ENCODE measurements around the gene SCML1. TPM values are rescaled to one million over a fixed set of nuclear protein-coding genes. Genes with fewer than 3 reads are reported as not detected.

The SCML1 gene
- total and polyA plus RNA-seq, 2 donors (not counting 3 experiments of a cell fraction or from before 2014, with no cell fraction given) = 8.8 to 12.4 TPM

- Histone ChIP-seq H3K27ac (ENCODE audit: insufficient read depth, low read depth, low read length) (peak overlapping the region; percentile 77), H3K4me1 (ENCODE audit: control insufficient read depth, extremely low read depth, insufficient read depth, low read length) (no peaks in the 10 kb centered on the region), H2AFZ (ENCODE audit: low read depth, low read length) (peak overlapping the region; percentile 27), H3K27me3 (ENCODE audit: control insufficient read depth in 2 of 2, insufficient read depth in 2 of 2, low read length in 2 of 2) (no peaks in the 10 kb centered on the region), H3K36me3 (ENCODE audit: control insufficient read depth in 2 of 2, extremely low read depth in 1 of 2, insufficient read depth in 2 of 2, low read length in 2 of 2) (no peaks in the 10 kb centered on the region), H3K9ac (replicated peaks; ENCODE audit: extremely low read depth, insufficient read depth, low read length) (peak overlapping the region; percentile 87), H3K4me2 (ENCODE audit: insufficient read depth, low read length) (peak overlapping the region; percentile 89), H3K9me1 (replicated peaks; ENCODE audit: control insufficient read depth, extremely low read depth, insufficient read depth, low read length) (no peaks in the 10 kb centered on the region), H3K4me3 (replicated peaks in 1 of 3; ENCODE audit: insufficient read depth in 1 of 3, low read depth in 1 of 3, low read length in 3 of 3) (peak overlapping the region; percentile 61 to 88 (median 63)), H4K20me1 (replicated peaks; ENCODE audit: control insufficient read depth, extremely low read depth, insufficient read depth, low read length) (no peaks in the 10 kb centered on the region), H3K79me2 (ENCODE audit: control insufficient read depth, insufficient read depth, low read length) (peaks cover 18% of the 10 kb centered on the region), H3K9me3 (replicated peaks; ENCODE audit: control insufficient read depth, insufficient read depth, low read length) (no peaks in the 10 kb centered on the region)
- ChIA-PET CTCF (interaction anchor here (0.8 to 1.3 kb wide), 3 partner anchors 13 to 1596 kb away, joined by 3 read pairs; no protein-coding TSS in a partner anchor), POLR2A (no interaction called here)
- intact Hi-C loops (cut with micrococcal nuclease) = loop anchor here (2.0 to 10.0 kb wide), 4 partner anchors 143 to 1883 kb away; partner anchors contain the start of genes AP1S2, PDHA1 and PHKA2
- TF ChIP-seq GATA2 (IDR thresholded peaks at IDR 0.05; ENCODE audit: insufficient read depth, insufficient read length, low read depth, low read length) (no peak), FOS (IDR thresholded peaks at IDR 0.05; ENCODE audit: borderline replicate concordance, insufficient read depth, low read length) (no peak)
- TF ChIP-seq, protein P1, sequence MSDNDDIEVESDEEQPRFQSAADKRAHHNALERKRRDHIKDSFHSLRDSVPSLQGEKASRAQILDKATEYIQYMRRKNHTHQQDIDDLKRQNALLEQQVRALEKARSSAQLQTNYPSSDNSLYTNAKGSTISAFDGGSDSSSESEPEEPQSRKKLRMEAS (IDR thresholded peaks at IDR 0.05; ENCODE audit: insufficient read depth, insufficient read length) = no peak
- TSS peak; percentile 80 for BruUV-seq (replicated peaks)
- dilution Hi-C loops (cut with MboI; ENCODE audit: extremely low pct_ligation_motif_present, low sequenced_read_pairs) = no loop called here
- no peak for FAIRE-seq
- DNase-seq (ENCODE audit: low read depth, low spot score) = peak; percentile 18
These were observed 355 bp downstream of the SCML1 start for GRCh38 chrX:17737710-17737985.

DNA sequence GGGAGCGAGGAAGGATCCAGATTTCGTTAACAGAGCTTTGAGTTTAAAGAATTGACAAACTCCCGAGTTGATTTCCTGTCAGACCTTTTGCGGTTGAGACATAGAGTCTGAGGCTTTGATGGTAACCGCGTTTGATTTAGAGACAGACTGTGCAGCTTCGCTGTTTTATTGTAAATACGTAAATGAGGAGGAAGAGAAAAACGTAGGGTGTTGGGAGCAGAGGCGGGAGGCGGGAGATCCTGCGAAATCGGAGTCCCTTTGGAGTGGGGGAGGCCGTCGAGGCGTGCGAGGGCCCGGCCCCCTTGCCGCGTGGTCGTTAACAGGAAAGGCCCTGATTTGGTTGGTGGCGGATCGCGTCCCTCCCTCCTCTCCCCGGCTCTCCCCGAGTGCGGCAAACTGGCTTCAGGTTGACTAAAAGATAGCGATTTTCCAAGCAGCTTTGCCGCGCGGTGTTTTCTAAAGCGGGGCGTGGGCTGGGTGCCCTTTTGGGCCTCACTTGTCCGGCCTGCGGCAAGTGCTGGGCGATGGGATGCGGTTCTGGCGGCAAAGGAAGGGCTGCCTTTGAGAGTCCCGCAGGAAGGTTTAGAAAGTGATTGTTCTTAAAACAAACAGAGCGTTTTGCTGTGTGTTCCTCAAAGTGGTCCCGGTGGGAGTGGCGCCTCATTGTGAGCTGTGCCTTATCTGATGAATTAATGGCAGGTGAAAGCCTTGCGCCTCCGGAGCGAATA, 857 bp downstream of the SCML1 start:
- peak; percentile 63 for FAIRE-seq
- no TSS peak for BruUV-seq (replicated peaks)

More for the DNA sequence above, 857 bp downstream of the SCML1 start:
- Histone ChIP-seq H3K27ac (ENCODE audit: insufficient read depth, low read depth, low read length) (peak overlapping the region; percentile 77), H4K20me1 (replicated peaks; ENCODE audit: control insufficient read depth, extremely low read depth, insufficient read depth, low read length) (no peaks in the 10 kb centered on the region), H3K9me3 (replicated peaks; ENCODE audit: control insufficient read depth, insufficient read depth, low read length) (no peaks in the 10 kb centered on the region), H3K9me1 (replicated peaks; ENCODE audit: control insufficient read depth, extremely low read depth, insufficient read depth, low read length) (no peaks in the 10 kb centered on the region), H3K27me3 (ENCODE audit: control insufficient read depth in 2 of 2, insufficient read depth in 2 of 2, low read length in 2 of 2) (no peaks in the 10 kb centered on the region), H3K4me3 (replicated peaks in 1 of 3; ENCODE audit: insufficient read depth in 1 of 3, low read depth in 1 of 3, low read length in 3 of 3) (peak overlapping the region; percentile 61 to 88 (median 63)), H3K4me1 (ENCODE audit: control insufficient read depth, extremely low read depth, insufficient read depth, low read length) (no peaks in the 10 kb centered on the region), H3K9ac (replicated peaks; ENCODE audit: extremely low read depth, insufficient read depth, low read length) (peak overlapping the region; percentile 87), H3K36me3 (ENCODE audit: control insufficient read depth in 2 of 2, extremely low read depth in 1 of 2, insufficient read depth in 2 of 2, low read length in 2 of 2) (no peaks in the 10 kb centered on the region), H3K4me2 (ENCODE audit: insufficient read depth, low read length) (peak overlapping the region; percentile 89), H3K79me2 (ENCODE audit: control insufficient read depth, insufficient read depth, low read length) (peaks cover 18% of the 10 kb centered on the region), H2AFZ (ENCODE audit: low read depth, low read length) (peak overlapping the region; percentile 27)
- ChIA-PET POLR2A (no interaction called here), CTCF (interaction anchor here (1.2 to 1.3 kb wide), 2 partner anchors 496 to 1596 kb away, joined by 3 read pairs; no protein-coding TSS in a partner anchor)
- intact Hi-C loops (cut with micrococcal nuclease) = loop anchor here (2.0 to 10.0 kb wide), 4 partner anchors 143 to 1883 kb away; partner anchors contain the start of genes AP1S2, PDHA1 and PHKA2
- dilution Hi-C loops (cut with MboI; ENCODE audit: extremely low pct_ligation_motif_present, low sequenced_read_pairs) = no loop called here
- peak; percentile 30 for DNase-seq (ENCODE audit: low read depth, low spot score)
- no peak for TF ChIP-seq MYC (IDR thresholded peaks at IDR 0.05; ENCODE audit: low read depth, low read length)
- TF ChIP-seq JUN (IDR thresholded peaks at IDR 0.05; ENCODE audit: borderline replicate concordance, insufficient read depth, insufficient read length, low read depth) = no peak
- TF ChIP-seq, protein P2, sequence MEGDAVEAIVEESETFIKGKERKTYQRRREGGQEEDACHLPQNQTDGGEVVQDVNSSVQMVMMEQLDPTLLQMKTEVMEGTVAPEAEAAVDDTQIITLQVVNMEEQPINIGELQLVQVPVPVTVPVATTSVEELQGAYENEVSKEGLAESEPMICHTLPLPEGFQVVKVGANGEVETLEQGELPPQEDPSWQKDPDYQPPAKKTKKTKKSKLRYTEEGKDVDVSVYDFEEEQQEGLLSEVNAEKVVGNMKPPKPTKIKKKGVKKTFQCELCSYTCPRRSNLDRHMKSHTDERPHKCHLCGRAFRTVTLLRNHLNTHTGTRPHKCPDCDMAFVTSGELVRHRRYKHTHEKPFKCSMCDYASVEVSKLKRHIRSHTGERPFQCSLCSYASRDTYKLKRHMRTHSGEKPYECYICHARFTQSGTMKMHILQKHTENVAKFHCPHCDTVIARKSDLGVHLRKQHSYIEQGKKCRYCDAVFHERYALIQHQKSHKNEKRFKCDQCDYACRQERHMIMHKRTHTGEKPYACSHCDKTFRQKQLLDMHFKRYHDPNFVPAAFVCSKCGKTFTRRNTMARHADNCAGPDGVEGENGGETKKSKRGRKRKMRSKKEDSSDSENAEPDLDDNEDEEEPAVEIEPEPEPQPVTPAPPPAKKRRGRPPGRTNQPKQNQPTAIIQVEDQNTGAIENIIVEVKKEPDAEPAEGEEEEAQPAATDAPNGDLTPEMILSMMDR (IDR thresholded peaks at IDR 0.05; ENCODE audit: extremely low read depth in 1 of 2, insufficient read depth in 1 of 2, low read depth in 1 of 2, low read length in 2 of 2) = no peak
- no peak for TF ChIP-seq GATA2 (IDR thresholded peaks at IDR 0.05; ENCODE audit: insufficient read depth, insufficient read length, low read depth, low read length)
- TF ChIP-seq POLR2AphosphoS5 (IDR thresholded peaks at IDR 0.05; ENCODE audit: insufficient read depth, low read depth, low read length) = no peak
- TF ChIP-seq EZH2 (IDR thresholded peaks at IDR 0.05; ENCODE audit: borderline replicate concordance, low read depth, low read length, severe bottlenecking) = no peak
- no peak for TF ChIP-seq POLR2A (IDR thresholded peaks at IDR 0.05; ENCODE audit: low read depth, low read length)
- TF ChIP-seq, protein P1 (IDR thresholded peaks at IDR 0.05; ENCODE audit: insufficient read depth, insufficient read length) = no peak
- TF ChIP-seq FOS (IDR thresholded peaks at IDR 0.05; ENCODE audit: borderline replicate concordance, insufficient read depth, low read length) = no peak

Data from endothelial cell of umbilical vein (primary cell).